WTC11 (cell line): ENCODE data around the gene UBL4A.

Experiments used
- ELF4 ChIP-seq: sonication (generic); formaldehyde crosslinking; IDR thresholded peaks from 2 replicates; pipeline ENCODE4 v1.8.1; 2022; ENCODE audit warnings: low read depth, mild to moderate bottlenecking, moderate library complexity, missing genetic modification reagents
- ESRRA ChIP-seq: sonication (generic); formaldehyde crosslinking; IDR thresholded peaks from 2 replicates; pipeline ENCODE4 v1.8.1; 2022; ENCODE audit warnings: mild to moderate bottlenecking, missing genetic modification reagents, borderline replicate concordance
- FOXP4 ChIP-seq: sonication (generic); formaldehyde crosslinking; IDR thresholded peaks from 2 replicates; pipeline ENCODE4 v1.8.0; 2022; ENCODE audit warnings: mild to moderate bottlenecking, missing genetic modification reagents
- TF ChIP-seq, protein P1 (sequence below): fragments of 200-600 bp; IDR thresholded peaks from 2 replicates; pipeline ENCODE4 v1.8.0; 2022; ENCODE audit warnings: antibody characterized with exemption

DNA sequence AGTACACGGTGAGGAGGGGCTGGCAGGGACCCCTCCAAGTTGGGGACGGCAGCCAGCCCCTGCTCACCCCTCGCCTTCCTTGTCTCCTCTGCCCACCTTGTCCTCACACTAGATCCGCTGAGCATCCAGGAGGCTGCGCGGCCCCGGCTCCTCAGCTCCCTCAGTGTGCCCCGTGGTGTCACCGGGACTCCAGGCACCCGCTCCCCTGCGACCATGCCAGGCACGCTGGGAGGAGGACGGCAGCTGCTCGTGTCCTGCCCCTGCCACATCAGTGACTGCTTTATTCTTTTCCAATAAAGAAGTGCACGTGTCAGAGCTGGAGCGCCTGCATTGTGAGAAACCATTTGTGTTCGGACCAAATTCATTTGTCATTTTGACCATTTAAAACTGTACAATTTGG, 36.1 kb downstream of the UBL4A start:
- no peak for TF ChIP-seq ESRRA (CRISPR knock-in tag)
- TF ChIP-seq, protein P1, sequence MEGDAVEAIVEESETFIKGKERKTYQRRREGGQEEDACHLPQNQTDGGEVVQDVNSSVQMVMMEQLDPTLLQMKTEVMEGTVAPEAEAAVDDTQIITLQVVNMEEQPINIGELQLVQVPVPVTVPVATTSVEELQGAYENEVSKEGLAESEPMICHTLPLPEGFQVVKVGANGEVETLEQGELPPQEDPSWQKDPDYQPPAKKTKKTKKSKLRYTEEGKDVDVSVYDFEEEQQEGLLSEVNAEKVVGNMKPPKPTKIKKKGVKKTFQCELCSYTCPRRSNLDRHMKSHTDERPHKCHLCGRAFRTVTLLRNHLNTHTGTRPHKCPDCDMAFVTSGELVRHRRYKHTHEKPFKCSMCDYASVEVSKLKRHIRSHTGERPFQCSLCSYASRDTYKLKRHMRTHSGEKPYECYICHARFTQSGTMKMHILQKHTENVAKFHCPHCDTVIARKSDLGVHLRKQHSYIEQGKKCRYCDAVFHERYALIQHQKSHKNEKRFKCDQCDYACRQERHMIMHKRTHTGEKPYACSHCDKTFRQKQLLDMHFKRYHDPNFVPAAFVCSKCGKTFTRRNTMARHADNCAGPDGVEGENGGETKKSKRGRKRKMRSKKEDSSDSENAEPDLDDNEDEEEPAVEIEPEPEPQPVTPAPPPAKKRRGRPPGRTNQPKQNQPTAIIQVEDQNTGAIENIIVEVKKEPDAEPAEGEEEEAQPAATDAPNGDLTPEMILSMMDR = no peak
- no peak for TF ChIP-seq FOXP4 (CRISPR knock-in tag)
- no peak for TF ChIP-seq ELF4 (CRISPR knock-in tag)
